ENCODE measurements around the gene GPS1. TPM values are rescaled to one million over a fixed set of nuclear protein-coding genes. Genes with fewer than 3 reads are reported as not detected.

Gene GPS1
- total and polyA plus RNA-seq, 9 of the 15 experiments (the other 6 are each of a cell fraction or from before 2014, with no cell fraction given): 3.1 to 167 (median 69.9) TPM

GRCh38 chr17:82103553-82104451 is 52.1 kb downstream of the GPS1 start (continued):
- TF ChIP-seq BRCA1 (IDR thresholded peaks at IDR 0.05) (no peak), BRCA1 (CRISPR knock-in tag; IDR thresholded peaks at IDR 0.05) (no peak), HLTF (IDR thresholded peaks at IDR 0.05) (no peak), HDAC8 (tag; IDR thresholded peaks at IDR 0.05) (no peak), RNF2 (IDR thresholded peaks at IDR 0.05) (no peak), MCM3 (IDR thresholded peaks at IDR 0.05) (no peak), USF2 (CRISPR knock-in tag; IDR thresholded peaks at IDR 0.05) (no peak), CHD4 (IDR thresholded peaks at IDR 0.05; ENCODE audit: insufficient read depth, insufficient replicate concordance, low read depth, low read length, poor library complexity, severe bottlenecking) (no peak), ASH1L (IDR thresholded peaks at IDR 0.05; ENCODE audit: borderline replicate concordance, low read depth, partially characterized antibody) (no peak), E2F3 (CRISPR knock-in tag; IDR thresholded peaks at IDR 0.05) (no peak), NUFIP1 (IDR thresholded peaks at IDR 0.05; ENCODE audit: partially characterized antibody) (no peak), SIN3A (IDR thresholded peaks at IDR 0.05; ENCODE audit: borderline replicate concordance in 2 of 2, control insufficient read depth in 1 of 2, low read depth in 2 of 2, low read length in 2 of 2) (no peak), CXXC5 (CRISPR knock-in tag; IDR thresholded peaks at IDR 0.05) (peak; percentile 51; the same call in 1 of the 2 replicates), HBP1 (CRISPR knock-in tag; IDR thresholded peaks at IDR 0.05) (no peak), CREB1 (IDR thresholded peaks at IDR 0.05) (no peak), CREB1 (CRISPR knock-in tag; IDR thresholded peaks at IDR 0.05) (no peak), SAFB (IDR thresholded peaks at IDR 0.05; ENCODE audit: borderline replicate concordance, low read depth, low read length) (no peak), RREB1 (CRISPR knock-in tag; IDR thresholded peaks at IDR 0.05) (no peak), EZH2 (IDR thresholded peaks at IDR 0.05; ENCODE audit: borderline replicate concordance, low read depth, low read length) (no peak)

All from K562 (cell line).